Endothelial cell of umbilical vein (primary cell): ENCODE results near the gene PER1. TPM values are rescaled to one million over a fixed set of nuclear protein-coding genes. Genes with fewer than 3 reads are reported as not detected.
A peak's percentile ranks its signal among the peaks of the same experiment; 100 is the strongest.

Experiments
- BruUV-seq: library from RNA; stranded (reverse); fragments of 400-500 nt; replicated peaks from 2 replicates; lab custom pipeline; 2021; lab: Mats Ljungman, UMichigan
- CTCF ChIA-PET: fragments of 300-600, 350-600 bp; sonication (Branson Sonifier 250); formaldehyde crosslinking; loops from one replicate; lab custom pipeline; 2021; ENCODE audit warnings: antibody characterized with exemption, inconsistent platforms; lab: Charles Lee
- POLR2A ChIA-PET: fragments of 300-600, 350-600 bp; sonication (Branson Sonifier 250); formaldehyde crosslinking; loops from one replicate; lab custom pipeline; 2021; ENCODE audit warnings: antibody characterized with exemption, inconsistent platforms; lab: Charles Lee
- DNase-seq: peaks from one replicate; pipeline ENCODE4 v3.0.0-alpha.2; 2011; ENCODE audit warnings: low read depth, low spot score
- FAIRE-seq: peaks from 2 replicates; lab custom pipeline; 2011; peaks lifted over from hg19 to GRCh38; lab: Jason Lieb, UNC
- H2AFZ ChIP-seq: 2 replicates; pipeline ENCODE4 v1.6.0; 2012; ENCODE audit warnings: low read depth, low read length, control low read depth, inconsistent platforms
- H3K27ac ChIP-seq: 2 replicates; pipeline ENCODE4 v1.5.1; 2011; ENCODE audit warnings: low read depth, mild to moderate bottlenecking, control low read depth, low read length, moderate library complexity; ENCODE audit not compliant: insufficient read depth
- H3K27me3 ChIP-seq, 2 experiments: 2 replicates each; pipeline versions ENCODE4 v1.6.0 to v1.6.1; 2011; ENCODE audit warnings: low read length in 2 of 2, mixed read lengths in 1 of 2; ENCODE audit not compliant: control insufficient read depth in 2 of 2, insufficient read depth in 2 of 2
- H3K36me3 ChIP-seq, 2 experiments: 2 replicates in 1 of 2; 3 replicates in 1 of 2; pipeline ENCODE4 v1.5.1; 2011; ENCODE audit warnings: low read length in 2 of 2, mild to moderate bottlenecking in 1 of 2, moderate library complexity in 1 of 2; ENCODE audit not compliant: control insufficient read depth in 2 of 2, insufficient read depth in 2 of 2; ENCODE audit errors: extremely low read depth in 1 of 2
- H3K4me1 ChIP-seq: 3 replicates; pipeline ENCODE4 v1.5.1; 2011; ENCODE audit warnings: mild to moderate bottlenecking, low read length; ENCODE audit not compliant: control insufficient read depth, insufficient read depth; ENCODE audit errors: extremely low read depth
- H3K4me2 ChIP-seq: 2 replicates; pipeline ENCODE4 v1.6.1; 2011; ENCODE audit warnings: low read length, control low read depth, mixed read lengths; ENCODE audit not compliant: insufficient read depth
- H3K4me3 ChIP-seq, 3 experiments: fragments of 200-600 bp in 1 of 3; sonication (generic), shearing (Covaris generic) in 1 of 3; replicated peaks in 1 of 3; 2 replicates each; pipeline ENCODE4 v1.5.1; 2011 to 2016; ENCODE audit warnings: control low read depth in 3 of 3, low read length in 3 of 3, mild to moderate bottlenecking in 2 of 3, inconsistent platforms in 1 of 3, low read depth in 1 of 3, moderate library complexity in 1 of 3; ENCODE audit not compliant: insufficient read depth in 1 of 3
- H3K79me2 ChIP-seq: 2 replicates; pipeline ENCODE4 v1.6.0; 2012; ENCODE audit warnings: low read length, inconsistent platforms; ENCODE audit not compliant: control insufficient read depth, insufficient read depth
- H3K9ac ChIP-seq: replicated peaks from 2 replicates; pipeline ENCODE3; 2011; ENCODE audit warnings: low read length, control low read depth; ENCODE audit not compliant: insufficient read depth; ENCODE audit errors: extremely low read depth
- H3K9me1 ChIP-seq: replicated peaks from 3 replicates; pipeline ENCODE4 v1.6.0; 2011; ENCODE audit warnings: mild to moderate bottlenecking, low read length; ENCODE audit not compliant: control insufficient read depth, insufficient read depth; ENCODE audit errors: extremely low read depth
- H3K9me3 ChIP-seq: replicated peaks from 2 replicates; pipeline ENCODE4 v1.5.1; 2012; ENCODE audit warnings: low read length, inconsistent platforms; ENCODE audit not compliant: control insufficient read depth, insufficient read depth
- H4K20me1 ChIP-seq: replicated peaks from 2 replicates; pipeline ENCODE3; 2011; ENCODE audit warnings: mild to moderate bottlenecking, low read length; ENCODE audit not compliant: control insufficient read depth, insufficient read depth; ENCODE audit errors: extremely low read depth
- EZH2 ChIP-seq: IDR thresholded peaks from 2 replicates; pipeline ENCODE4 v1.6.1; 2012; ENCODE audit warnings: borderline replicate concordance, low read depth, mild to moderate bottlenecking, moderate library complexity, low read length, inconsistent platforms; ENCODE audit not compliant: severe bottlenecking
- FOS ChIP-seq: IDR thresholded peaks from 2 replicates; pipeline ENCODE4 v1.6.1; 2011; ENCODE audit warnings: mild to moderate bottlenecking, low read length, moderate library complexity, borderline replicate concordance; ENCODE audit not compliant: insufficient read depth
- GATA2 ChIP-seq: IDR thresholded peaks from 2 replicates; pipeline ENCODE4 v1.7.0; 2011; ENCODE audit warnings: low read depth, mild to moderate bottlenecking, moderate library complexity, mixed read lengths, low read length; ENCODE audit not compliant: insufficient read length, insufficient read depth
- JUN ChIP-seq: IDR thresholded peaks from 2 replicates; pipeline ENCODE4 v1.6.1; 2011; ENCODE audit warnings: borderline replicate concordance, low read depth; ENCODE audit not compliant: insufficient read length, insufficient read depth
- MAX ChIP-seq: IDR thresholded peaks from 2 replicates; pipeline ENCODE4 v1.6.1; 2011; ENCODE audit not compliant: insufficient read depth, insufficient read length
- MYC ChIP-seq: IDR thresholded peaks from one replicate; pipeline ENCODE4 v1.6.1; 2011; ENCODE audit warnings: mild to moderate bottlenecking, low read depth, low read length
- POLR2A ChIP-seq: IDR thresholded peaks from 2 replicates; pipeline ENCODE4 v1.6.1; 2012; ENCODE audit warnings: low read depth, mild to moderate bottlenecking, control low read depth, low read length
- POLR2AphosphoS5 ChIP-seq: IDR thresholded peaks from 2 replicates; pipeline ENCODE4 v1.6.1; 2012; ENCODE audit warnings: low read depth, mild to moderate bottlenecking, control low read depth, low read length, moderate library complexity; ENCODE audit not compliant: insufficient read depth
- dilution Hi-C: fragments of 300-500 bp; cut with MboI; formaldehyde crosslinking; loops from one replicate; pipeline ENCODE4 v1.15.0; 2019; ENCODE audit warnings: low sequenced_read_pairs; ENCODE audit not compliant: extremely low pct_ligation_motif_present
- intact Hi-C: fragments of 100-400 bp; cut with micrococcal nuclease; formaldehyde crosslinking; loops from one replicate; pipeline ENCODE4 v1.10.0; 2022
- polyA plus RNA-seq, 4 experiments: library from polyadenylated mRNA; depleted of rRNA in 3 of 4; stranded (reverse) in 3 of 4; unstranded in 1 of 4; fragments of >200 nt; gene quantifications; 2 replicates each; pipeline versions ENCODE4 v1.2.1 to v1.2.3, GENCODE V29; 2011 to 2012; ENCODE audit warnings: missing spikeins in 1 of 4
- total RNA-seq: library from RNA; stranded (reverse); gene quantifications from 2 replicates; pipeline ENCODE4 v1.2.3, GENCODE V29; 2021
- TF ChIP-seq, protein P1 (sequence below), 2 donors: IDR thresholded peaks; 1 replicate in 1 of 2; 2 replicates in 1 of 2; pipeline ENCODE4 v1.5.1; 2011; ENCODE audit warnings: low read length in 2 of 2, mild to moderate bottlenecking in 2 of 2, moderate library complexity in 2 of 2, control low read depth in 1 of 2, inconsistent platforms in 1 of 2, low read depth in 1 of 2; ENCODE audit not compliant: insufficient read depth in 1 of 2; ENCODE audit errors: extremely low read depth in 1 of 2

Gene PER1
- total and polyA plus RNA-seq, 2 donors (not counting 3 experiments of a cell fraction or from before 2014, with no cell fraction given), result 12.1 to 32.1 TPM

- CTCF ChIA-PET, result interaction anchor here (0.6 to 6.3 kb wide), 7 partner anchors 17 to 96 kb away, joined by 3 to 72 read pairs (median 5); partner anchors contain the start of genes CTC1 and HES7
- no TSS peak for BruUV-seq
- intact Hi-C loops, result loop anchor here (1.0 to 2.0 kb wide), 5 partner anchors 16 to 64 kb away; no protein-coding TSS in a partner anchor
- Histone ChIP-seq H2AFZ (no peak overlapping the region), H3K4me2 (peak overlapping the region; percentile 33), H3K79me2 (peaks cover 6% of the 10 kb centered on the region), H4K20me1 (no peaks in the 10 kb centered on the region), H3K27ac (peak overlapping the region; percentile 99), H3K27me3 (no peaks in the 10 kb centered on the region), H3K4me3 (peak overlapping the region in 2 of 3 experiments; percentile 24 to 62), H3K9ac (peak overlapping the region; percentile 78), H3K9me1 (no peaks in the 10 kb centered on the region), H3K4me1 (peaks cover 43% of the 10 kb centered on the region), H3K9me3 (no peaks in the 10 kb centered on the region), H3K36me3 (peaks cover 2 to 6% of the 10 kb centered on the region in 2 experiments)
- POLR2A ChIA-PET, result interaction anchor here (3.9 kb wide), 1 partner anchor 17 kb away, joined by 33 read pairs; no protein-coding TSS in a partner anchor
- dilution Hi-C loops, result no loop called here
- TF ChIP-seq EZH2, result no peak
- peak; percentile 69 for TF ChIP-seq MAX
- TF ChIP-seq POLR2AphosphoS5, result peak; percentile 65
- DNase-seq (peak; percentile 100), FAIRE-seq (peak; percentile 99)
These were observed 4.2 kb upstream of the PER1 start for GRCh38 chr17:8156246-8156992.

DNA sequence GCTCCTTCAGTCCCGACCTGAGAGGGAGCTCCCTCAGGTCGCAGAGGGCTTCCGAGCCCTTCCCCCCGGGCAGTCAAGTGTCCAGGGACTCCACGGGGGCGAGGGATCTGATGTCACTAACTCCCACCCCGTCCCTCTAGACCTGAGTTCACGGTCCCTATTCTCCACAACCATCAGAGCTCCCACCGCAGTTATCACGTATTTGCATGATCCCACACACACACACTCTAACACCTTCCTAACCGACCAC, 3.7 kb upstream of the PER1 start:
- POLR2A ChIA-PET, result interaction anchor here (3.9 kb wide), 1 partner anchor 17 kb away, joined by 33 read pairs; no protein-coding TSS in a partner anchor
- H3K27me3 ChIP-seq, result no peaks in the 10 kb centered on the region
- no peaks in the 10 kb centered on the region for H3K9me1 ChIP-seq
- TF ChIP-seq POLR2A (no peak), EZH2 (no peak), MYC (no peak), GATA2 (no peak), FOS (no peak), JUN (no peak), POLR2AphosphoS5 (no peak), MAX (no peak)
- TF ChIP-seq, protein P1, sequence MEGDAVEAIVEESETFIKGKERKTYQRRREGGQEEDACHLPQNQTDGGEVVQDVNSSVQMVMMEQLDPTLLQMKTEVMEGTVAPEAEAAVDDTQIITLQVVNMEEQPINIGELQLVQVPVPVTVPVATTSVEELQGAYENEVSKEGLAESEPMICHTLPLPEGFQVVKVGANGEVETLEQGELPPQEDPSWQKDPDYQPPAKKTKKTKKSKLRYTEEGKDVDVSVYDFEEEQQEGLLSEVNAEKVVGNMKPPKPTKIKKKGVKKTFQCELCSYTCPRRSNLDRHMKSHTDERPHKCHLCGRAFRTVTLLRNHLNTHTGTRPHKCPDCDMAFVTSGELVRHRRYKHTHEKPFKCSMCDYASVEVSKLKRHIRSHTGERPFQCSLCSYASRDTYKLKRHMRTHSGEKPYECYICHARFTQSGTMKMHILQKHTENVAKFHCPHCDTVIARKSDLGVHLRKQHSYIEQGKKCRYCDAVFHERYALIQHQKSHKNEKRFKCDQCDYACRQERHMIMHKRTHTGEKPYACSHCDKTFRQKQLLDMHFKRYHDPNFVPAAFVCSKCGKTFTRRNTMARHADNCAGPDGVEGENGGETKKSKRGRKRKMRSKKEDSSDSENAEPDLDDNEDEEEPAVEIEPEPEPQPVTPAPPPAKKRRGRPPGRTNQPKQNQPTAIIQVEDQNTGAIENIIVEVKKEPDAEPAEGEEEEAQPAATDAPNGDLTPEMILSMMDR (IDR thresholded peaks at IDR 0.05; ENCODE audit: extremely low read depth in 1 of 2, insufficient read depth in 1 of 2, low read depth in 1 of 2, low read length in 2 of 2), result no peak
- DNase-seq, result no peak
- dilution Hi-C loops, result no loop called here
- intact Hi-C loops, result loop anchor here (1.0 to 2.0 kb wide), 5 partner anchors 17 to 65 kb away; no protein-coding TSS in a partner anchor
- peak overlapping the region; percentile 99 for H3K27ac ChIP-seq
- BruUV-seq, result no TSS peak
- no peak overlapping the region for H2AFZ ChIP-seq
- CTCF ChIA-PET, result interaction anchor here (1.2 to 6.3 kb wide), 4 partner anchors 17 to 95 kb away, joined by 3 to 72 read pairs (median 5); partner anchors contain the start of gene HES7
- peak overlapping the region; percentile 9 for H3K4me2 ChIP-seq
- FAIRE-seq, result no peak
- H4K20me1 ChIP-seq, result no peaks in the 10 kb centered on the region
- peak overlapping the region; percentile 68 for H3K9ac ChIP-seq
- H3K4me1 ChIP-seq, result peaks cover 43% of the 10 kb centered on the region
- no peaks in the 10 kb centered on the region for H3K9me3 ChIP-seq
- H3K4me3 ChIP-seq, result peak overlapping the region in 2 of 3 experiments; percentile 24 to 62
- peaks cover 2 to 4% of the 10 kb centered on the region in 2 experiments for H3K36me3 ChIP-seq
- H3K79me2 ChIP-seq, result peaks cover 3% of the 10 kb centered on the region
